K562 (cell line): ENCODE results near the gene NDOR1. TPM values are rescaled to one million over a fixed set of nuclear protein-coding genes. Genes with fewer than 3 reads are reported as not detected.

ENCODE experiments used
- BCOR ChIP-seq: fragments of 450-650 bp; IDR thresholded peaks from 2 replicates; pipeline ENCODE4 v1.6.1; 2016
- CBFB ChIP-seq: sonication (generic); formaldehyde crosslinking; IDR thresholded peaks from 2 replicates; pipeline ENCODE4 v1.4.0; 2020; ENCODE audit warnings: mild to moderate bottlenecking, missing genetic modification reagents
- MTA3 ChIP-seq: fragments of 450-650 bp; formaldehyde crosslinking; IDR thresholded peaks from 2 replicates; pipeline ENCODE4 v1.6.1; 2017; ENCODE audit warnings: mild to moderate bottlenecking, borderline replicate concordance
- MTF1 ChIP-seq: fragments of 250-450 bp; sonication (Bioruptor Pico); IDR thresholded peaks from 2 replicates; pipeline ENCODE4 v1.9.0; 2021; ENCODE audit warnings: moderate library complexity, mild to moderate bottlenecking, inconsistent platforms, borderline replicate concordance
- NBN ChIP-seq: fragments of 450-650 bp; IDR thresholded peaks from 2 replicates; pipeline ENCODE4 v1.6.1; 2016; ENCODE audit warnings: low read depth, mild to moderate bottlenecking
- NCOA1 ChIP-seq: fragments of 450-650 bp; IDR thresholded peaks from 2 replicates; pipeline ENCODE4 v1.6.1; 2016; ENCODE audit warnings: low read depth
- SMARCB1 ChIP-seq: IDR thresholded peaks from 2 replicates; pipeline ENCODE4 v1.6.1; 2011; ENCODE audit warnings: improper control_type of control experiment, low read depth; ENCODE audit not compliant: insufficient read length
- TRIM24 ChIP-seq, 2 experiments: fragments of 450-650 bp; IDR thresholded peaks; 2 replicates each; pipeline ENCODE4 v1.6.1; 2016
- ZC3H4 ChIP-seq: sonication (generic); formaldehyde crosslinking; IDR thresholded peaks from 2 replicates; pipeline ENCODE4 v1.9.0; 2021; ENCODE audit warnings: missing genetic modification reagents, borderline replicate concordance
- ZNF143 ChIP-seq: sonication (generic); formaldehyde crosslinking; IDR thresholded peaks from 2 replicates; pipeline ENCODE4 v1.9.0; 2022; ENCODE audit warnings: mild to moderate bottlenecking, missing genetic modification reagents
- ZNF586 ChIP-seq: fragments of 450-650 bp; formaldehyde crosslinking; conservative IDR thresholded peaks from 2 replicates; pipeline ENCODE4 v1.4.0; 2020; ENCODE audit warnings: mild to moderate bottlenecking, moderate library complexity
- polyA plus RNA-seq, 8 experiments: library from polyadenylated mRNA; depleted of rRNA in 4 of 8; stranded (reverse) in 5 of 8; unstranded in 3 of 8; fragments of >200 nt; fragmentation: Nextera tagmentation in 2 of 8; fragmentation: Illumina TruSeq in 1 of 8; extraction: Ambion mirVana in 2 of 8; extraction: Trizol in 1 of 8; gene quantifications; 2 replicates each; pipeline versions ENCODE4 v1.2.1 to v1.2.3, GENCODE V29; 2011 to 2014; ENCODE audit warnings: inconsistent platforms in 1 of 8, missing spikeins in 1 of 8
- total RNA-seq, 7 experiments: library from RNA; depleted of rRNA in 6 of 7; stranded (reverse); fragments of >200 nt in 6 of 7; fragmentation: Illumina TruSeq in 2 of 7; extraction: Trizol in 2 of 7; gene quantifications; 2 replicates each; pipeline versions ENCODE4 v1.2.1 to v1.2.3, GENCODE V29; 2011 to 2021; ENCODE audit warnings: low replicate concordance in 1 of 7
- TF ChIP-seq, protein P1 (sequence below): IDR thresholded peaks from 3 replicates; pipeline ENCODE4 v1.6.1; 2011; ENCODE audit warnings: borderline replicate concordance, mild to moderate bottlenecking; ENCODE audit not compliant: insufficient read length, insufficient read depth
- TF ChIP-seq, protein P2 (sequence below): fragments of 250-450 bp; sonication (Bioruptor Pico); IDR thresholded peaks from 2 replicates; pipeline ENCODE4 v1.8.0; 2021; ENCODE audit warnings: borderline replicate concordance, mild to moderate bottlenecking, moderate library complexity; ENCODE audit not compliant: poor library complexity, severe bottlenecking
- TF ChIP-seq, protein P3 (sequence below): fragments of 250-450 bp; sonication (Bioruptor Pico); IDR thresholded peaks from 2 replicates; pipeline ENCODE4 v1.4.0; 2020; ENCODE audit warnings: mild to moderate bottlenecking

The NDOR1 gene
- total and polyA plus RNA-seq, 9 of the 15 experiments (the other 6 are each of a cell fraction or from before 2014, with no cell fraction given) = 0.06 to 36.9 (median 6.9) TPM

DNA sequence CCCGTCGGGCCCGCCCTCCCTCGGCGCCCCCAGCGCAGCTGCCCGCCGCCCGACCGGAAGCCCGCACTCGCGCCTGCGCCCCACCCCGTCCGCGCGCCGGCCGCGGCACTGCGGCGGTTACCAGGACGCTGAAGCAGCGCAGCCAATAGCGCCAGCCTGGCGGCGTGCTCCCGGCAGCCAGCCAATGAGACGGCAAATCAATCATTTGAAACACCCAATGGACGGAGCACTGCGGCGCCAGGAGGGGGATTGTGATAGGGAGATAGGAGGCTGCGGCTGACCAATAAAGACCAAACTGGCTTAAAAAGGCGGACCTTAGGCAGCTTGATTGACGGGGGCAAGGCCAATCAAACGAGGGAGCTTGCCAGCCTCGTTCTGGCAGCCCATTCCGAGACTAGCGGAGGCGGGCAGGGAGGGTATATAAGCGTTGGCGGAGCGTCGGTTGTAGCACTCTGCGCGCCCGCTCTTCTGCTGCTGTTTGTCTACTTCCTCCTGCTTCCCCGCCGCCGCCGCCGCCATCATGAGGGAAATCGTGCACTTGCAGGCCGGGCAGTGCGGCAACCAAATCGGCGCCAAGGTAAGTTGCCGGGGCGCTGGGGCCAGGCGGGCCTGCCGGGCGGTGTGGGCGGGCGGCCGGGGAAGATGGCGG is 35.5 kb downstream of the NDOR1 start, which contains the start of gene TUBB4B (continued):
- TF ChIP-seq ZC3H4 (CRISPR knock-in tag) (no peak), MTF1 (CRISPR knock-in tag) (no peak), BCOR (0 out of 2 replicates have a peak, but pooled peaks have one; percentile 8), ZNF586 (no peak), NCOA1 (no peak), ZNF143 (CRISPR knock-in tag) (no peak), CBFB (CRISPR knock-in tag) (no peak), MTA3 (peak; percentile 100), TRIM24 (IDR thresholded peaks at IDR 0.05) (no peak), SMARCB1 (no peak), NBN (no peak)
- TF ChIP-seq, protein P1, sequence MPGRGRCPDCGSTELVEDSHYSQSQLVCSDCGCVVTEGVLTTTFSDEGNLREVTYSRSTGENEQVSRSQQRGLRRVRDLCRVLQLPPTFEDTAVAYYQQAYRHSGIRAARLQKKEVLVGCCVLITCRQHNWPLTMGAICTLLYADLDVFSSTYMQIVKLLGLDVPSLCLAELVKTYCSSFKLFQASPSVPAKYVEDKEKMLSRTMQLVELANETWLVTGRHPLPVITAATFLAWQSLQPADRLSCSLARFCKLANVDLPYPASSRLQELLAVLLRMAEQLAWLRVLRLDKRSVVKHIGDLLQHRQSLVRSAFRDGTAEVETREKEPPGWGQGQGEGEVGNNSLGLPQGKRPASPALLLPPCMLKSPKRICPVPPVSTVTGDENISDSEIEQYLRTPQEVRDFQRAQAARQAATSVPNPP = no peak
- TF ChIP-seq, protein P2, sequence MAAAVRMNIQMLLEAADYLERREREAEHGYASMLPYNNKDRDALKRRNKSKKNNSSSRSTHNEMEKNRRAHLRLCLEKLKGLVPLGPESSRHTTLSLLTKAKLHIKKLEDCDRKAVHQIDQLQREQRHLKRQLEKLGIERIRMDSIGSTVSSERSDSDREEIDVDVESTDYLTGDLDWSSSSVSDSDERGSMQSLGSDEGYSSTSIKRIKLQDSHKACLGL = no peak
- TF ChIP-seq, protein P3, sequence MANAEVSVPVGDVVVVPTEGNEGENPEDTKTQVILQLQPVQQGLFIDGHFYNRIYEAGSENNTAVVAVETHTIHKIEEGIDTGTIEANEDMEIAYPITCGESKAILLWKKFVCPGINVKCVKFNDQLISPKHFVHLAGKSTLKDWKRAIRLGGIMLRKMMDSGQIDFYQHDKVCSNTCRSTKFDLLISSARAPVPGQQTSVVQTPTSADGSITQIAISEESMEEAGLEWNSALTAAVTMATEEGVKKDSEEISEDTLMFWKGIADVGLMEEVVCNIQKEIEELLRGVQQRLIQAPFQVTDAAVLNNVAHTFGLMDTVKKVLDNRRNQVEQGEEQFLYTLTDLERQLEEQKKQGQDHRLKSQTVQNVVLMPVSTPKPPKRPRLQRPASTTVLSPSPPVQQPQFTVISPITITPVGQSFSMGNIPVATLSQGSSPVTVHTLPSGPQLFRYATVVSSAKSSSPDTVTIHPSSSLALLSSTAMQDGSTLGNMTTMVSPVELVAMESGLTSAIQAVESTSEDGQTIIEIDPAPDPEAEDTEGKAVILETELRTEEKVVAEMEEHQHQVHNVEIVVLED = no peak; the same call in 1 of the 2 replicates
